B cell (primary cell): Measurements from ENCODE around the gene MICAL3. TPM values are rescaled to one million over a fixed set of nuclear protein-coding genes. Genes with fewer than 3 reads are reported as not detected.

Experiments used
- ATAC-seq: fragments of 200-7000 bp; cut with Tn5 transposase; one replicate; pipeline ENCODE4 v1.10.0; 2021; ENCODE audit warnings: low read depth, mild to moderate bottlenecking, moderate number of reproducible peaks, moderate library complexity
- CTCF ChIA-PET: fragments of 350-600 bp; sonication (Branson Sonifier 250); formaldehyde crosslinking; loops from one replicate; lab custom pipeline; 2021; ENCODE audit warnings: antibody characterized with exemption, inconsistent platforms; lab: Charles Lee
- POLR2A ChIA-PET: fragments of 350-600 bp; sonication (Branson Sonifier 250); formaldehyde crosslinking; loops from one replicate; lab custom pipeline; 2021; ENCODE audit warnings: antibody characterized with exemption; lab: Charles Lee
- DNase-seq: peaks from one replicate; pipeline ENCODE4 v3.0.0; 2013
- H2AFZ ChIP-seq: 2 replicates; pipeline ENCODE4 v1.6.1; 2012; ENCODE audit warnings: mild to moderate bottlenecking, low read depth, low read length; ENCODE audit not compliant: insufficient read depth, poor library complexity, severe bottlenecking
- H3K27ac ChIP-seq, 2 donors: 1 replicate in 1 of 2; 2 replicates in 1 of 2; pipeline ENCODE4 v1.5.1; 2012 to 2013; ENCODE audit warnings: low read length in 2 of 2, mild to moderate bottlenecking in 2 of 2, moderate library complexity in 1 of 2
- H3K27me3 ChIP-seq, 4 experiments: fragments of 200-600 bp in 1 of 4; sonication (generic) in 1 of 4; replicated peaks in 1 of 4; 1 replicate in 2 of 4; 2 replicates in 2 of 4; pipeline versions ENCODE4 v1.6.1 to v1.7.0; 2013 to 2016; ENCODE audit warnings: low read length in 3 of 4, mild to moderate bottlenecking in 2 of 4, mixed read lengths in 1 of 4, moderate library complexity in 1 of 4; ENCODE audit not compliant: insufficient read depth in 4 of 4, control insufficient read depth in 3 of 4; ENCODE audit errors: control extremely low read depth in 1 of 4
- H3K36me3 ChIP-seq, 2 experiments: replicated peaks in 1 of 2; 1 replicate in 1 of 2; 2 replicates in 1 of 2; pipeline versions ENCODE4 v1.6.1 to v1.7.1; 2013; ENCODE audit warnings: low read length in 1 of 2; ENCODE audit not compliant: insufficient read depth in 2 of 2, control insufficient read depth in 1 of 2; ENCODE audit errors: control extremely low read depth in 1 of 2, extremely low read depth in 1 of 2
- H3K4me1 ChIP-seq, 2 donors: fragments of 200-600 bp in 1 of 2; sonication (generic) in 1 of 2; 1 replicate in 1 of 2; 2 replicates in 1 of 2; pipeline versions ENCODE4 v1.5.1 to v1.6.1; 2013 to 2017; ENCODE audit warnings: low read length in 2 of 2; ENCODE audit not compliant: control insufficient read depth in 2 of 2, insufficient read depth in 2 of 2
- H3K4me2 ChIP-seq: replicated peaks from 2 replicates; pipeline ENCODE3; 2012; ENCODE audit warnings: mild to moderate bottlenecking, low read depth, low read length; ENCODE audit not compliant: poor library complexity, severe bottlenecking
- H3K4me3 ChIP-seq, 5 experiments: fragments of 200-600 bp in 1 of 5; sonication (generic) in 1 of 5; 1 replicate in 3 of 5; 2 replicates in 2 of 5; pipeline versions ENCODE4 v1.5.1 to v1.7.0; 2011 to 2016; ENCODE audit warnings: low read length in 4 of 5, mild to moderate bottlenecking in 4 of 5, low read depth in 2 of 5, control low read depth in 1 of 5, moderate library complexity in 1 of 5; ENCODE audit not compliant: insufficient read depth in 1 of 5; ENCODE audit errors: control extremely low read depth in 1 of 5, extremely low read depth in 1 of 5
- H3K79me2 ChIP-seq: fragments of 200-600 bp; sonication (generic); one replicate; pipeline ENCODE4 v1.6.0; 2016; ENCODE audit warnings: low read length; ENCODE audit not compliant: control insufficient read depth, insufficient read depth
- H3K9ac ChIP-seq: fragments of 200-600 bp; sonication (generic); 2 replicates; pipeline ENCODE4 v1.6.1; 2017; ENCODE audit warnings: mild to moderate bottlenecking, low read length, moderate library complexity
- H3K9me3 ChIP-seq, 3 donors: one replicate each; pipeline versions ENCODE4 v1.6.1 to v1.7.1; 2013; ENCODE audit warnings: low read length in 2 of 3; ENCODE audit not compliant: control insufficient read depth in 2 of 3, insufficient read depth in 1 of 3; ENCODE audit errors: control extremely low read depth in 1 of 3
- H4K20me1 ChIP-seq: 2 replicates; pipeline ENCODE4 v1.6.0; 2012; ENCODE audit warnings: mild to moderate bottlenecking, low read length; ENCODE audit not compliant: insufficient read depth, control insufficient read depth, poor library complexity, severe bottlenecking
- H3K27ac Mint-ChIP-seq: one replicate; pipeline ENCODE4 v1.8.0; 2021; ENCODE audit warnings: mixed read lengths
- H3K27me3 Mint-ChIP-seq: one replicate; pipeline ENCODE4 v1.8.0; 2021; ENCODE audit warnings: mixed read lengths
- H3K4me1 Mint-ChIP-seq: one replicate; pipeline ENCODE4 v1.8.0; 2021; ENCODE audit warnings: mixed read lengths
- H3K4me3 Mint-ChIP-seq: one replicate; pipeline ENCODE4 v1.8.0; 2021; ENCODE audit warnings: mixed read lengths
- H3K9me3 Mint-ChIP-seq: one replicate; pipeline ENCODE4 v1.8.0; 2022; ENCODE audit warnings: mixed read lengths; ENCODE audit not compliant: insufficient read depth
- EZH2 ChIP-seq: IDR thresholded peaks from 2 replicates; pipeline ENCODE4 v1.6.1; 2012; ENCODE audit warnings: borderline replicate concordance, low read depth, mild to moderate bottlenecking, moderate library complexity, low read length; ENCODE audit not compliant: insufficient read depth, poor library complexity, severe bottlenecking
- WGBS: methylation state at CpG from one replicate; pipeline ENCODE4 v1.1.5; 2013; ENCODE audit warnings: missing lambda C conversion rate; ENCODE audit not compliant: insufficient coverage; 5-methylcytosine and 5-hydroxymethylcytosine counted together
- intact Hi-C: fragments of 100-400 bp; cut with micrococcal nuclease; formaldehyde crosslinking; loops from one replicate; pipeline ENCODE4 v1.10.0; 2022
- polyA plus RNA-seq: library from polyadenylated mRNA; depleted of rRNA; stranded (reverse); fragments of >200 nt; gene quantifications from 2 replicates; pipeline ENCODE4 v1.2.3, GENCODE V29; 2012
- total RNA-seq, 2 donors: library from RNA; stranded (reverse); fragments of 120-200 nt in 1 of 2; gene quantifications; 1 replicate in 1 of 2; 2 replicates in 1 of 2; pipeline versions ENCODE4 v1.2.3 to v1.2.4, GENCODE V29; 2013 to 2022
- TF ChIP-seq, protein P1 (sequence below): fragments of 200-600 bp; IDR thresholded peaks from one replicate; pipeline ENCODE4 v1.8.0; 2022; ENCODE audit warnings: antibody characterized with exemption, mild to moderate bottlenecking

The MICAL3 gene
- total and polyA plus RNA-seq, 2 donors (not counting 1 experiment from before 2014, with no cell fraction given): 50.5 to 253 TPM

DNA sequence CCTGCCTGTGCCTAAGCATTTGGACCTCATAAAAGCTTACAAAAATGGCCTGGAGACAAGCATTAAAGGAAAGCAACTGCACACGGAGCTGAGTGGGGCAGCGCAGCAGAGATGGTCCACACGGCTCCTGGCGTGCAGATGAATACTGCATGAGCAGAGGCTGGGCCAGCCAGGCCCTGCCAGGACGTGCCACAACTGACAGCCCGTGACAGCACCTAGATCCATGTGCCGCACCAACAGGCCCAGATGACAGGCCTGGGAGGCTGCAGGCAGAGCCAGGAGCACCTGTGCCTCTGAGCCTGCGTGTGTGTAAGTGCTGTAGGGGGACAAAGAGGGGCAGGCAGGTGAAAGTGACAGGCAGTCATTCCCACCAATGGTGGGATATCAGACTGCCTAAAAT, 33.4 kb downstream of the MICAL3 start:
- Mint-ChIP-seq H3K4me1 (peaks cover 94% of the 10 kb centered on the region), H3K27me3 (no peaks in the 10 kb centered on the region), H3K9me3 (no peaks in the 10 kb centered on the region), H3K27ac (peak overlapping the region; percentile 60), H3K4me3 (no peak overlapping the region)
- Histone ChIP-seq H3K4me2 (no peak overlapping the region), H4K20me1 (peaks cover 87% of the 10 kb centered on the region), H3K27ac (peak overlapping the region in 1 of 2 donors; percentile 54), H3K27me3 (no peaks in the 10 kb centered on the region), H3K36me3 (peaks cover 0 to 9% of the 10 kb centered on the region in 2 experiments), H3K9ac (no peak overlapping the region), H2AFZ (no peak overlapping the region), H3K4me1 (peaks cover 89 to 95% of the 10 kb centered on the region in 2 donors), H3K79me2 (peaks cover 100% of the 10 kb centered on the region), H3K4me3 (no peak overlapping the region), H3K9me3 (no peaks in the 10 kb centered on the region)
- 71% methylated on average over 7 of the region's 8 CpGs for WGBS
- POLR2A ChIA-PET: no interaction called here
- CTCF ChIA-PET: interaction anchor here (1.5 kb wide), 1 partner anchor 85 kb away, joined by 7 read pairs; no protein-coding TSS in a partner anchor
- intact Hi-C loops: no loop called here
- DNase-seq: no peak
- TF ChIP-seq, protein P1, sequence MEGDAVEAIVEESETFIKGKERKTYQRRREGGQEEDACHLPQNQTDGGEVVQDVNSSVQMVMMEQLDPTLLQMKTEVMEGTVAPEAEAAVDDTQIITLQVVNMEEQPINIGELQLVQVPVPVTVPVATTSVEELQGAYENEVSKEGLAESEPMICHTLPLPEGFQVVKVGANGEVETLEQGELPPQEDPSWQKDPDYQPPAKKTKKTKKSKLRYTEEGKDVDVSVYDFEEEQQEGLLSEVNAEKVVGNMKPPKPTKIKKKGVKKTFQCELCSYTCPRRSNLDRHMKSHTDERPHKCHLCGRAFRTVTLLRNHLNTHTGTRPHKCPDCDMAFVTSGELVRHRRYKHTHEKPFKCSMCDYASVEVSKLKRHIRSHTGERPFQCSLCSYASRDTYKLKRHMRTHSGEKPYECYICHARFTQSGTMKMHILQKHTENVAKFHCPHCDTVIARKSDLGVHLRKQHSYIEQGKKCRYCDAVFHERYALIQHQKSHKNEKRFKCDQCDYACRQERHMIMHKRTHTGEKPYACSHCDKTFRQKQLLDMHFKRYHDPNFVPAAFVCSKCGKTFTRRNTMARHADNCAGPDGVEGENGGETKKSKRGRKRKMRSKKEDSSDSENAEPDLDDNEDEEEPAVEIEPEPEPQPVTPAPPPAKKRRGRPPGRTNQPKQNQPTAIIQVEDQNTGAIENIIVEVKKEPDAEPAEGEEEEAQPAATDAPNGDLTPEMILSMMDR: no peak
- TF ChIP-seq EZH2: no peak
- no peak for ATAC-seq

DNA sequence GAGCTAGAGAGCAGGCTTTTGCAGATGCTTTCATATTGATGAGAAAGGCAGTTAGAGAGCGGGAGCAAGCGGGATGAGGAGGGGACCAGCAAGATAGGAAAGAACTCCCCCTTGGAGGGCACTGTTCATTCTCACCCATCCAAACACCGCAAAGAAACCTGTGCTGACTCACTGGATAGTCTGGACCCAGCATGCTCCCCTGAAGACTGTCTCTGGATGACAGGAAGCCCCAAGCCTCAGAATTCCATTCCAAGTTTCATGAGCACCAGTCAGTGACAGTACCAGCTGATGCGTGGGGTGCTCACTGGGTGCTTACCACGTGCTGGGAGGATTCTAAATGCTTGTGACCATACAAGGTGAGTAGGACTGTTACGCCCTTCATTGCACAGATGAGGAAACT, 34.2 kb downstream of the MICAL3 start:
- ATAC-seq (no peak), DNase-seq (no peak)
- ChIA-PET CTCF (no interaction called here), POLR2A (no interaction called here)
- Histone ChIP-seq H3K27me3 (no peaks in the 10 kb centered on the region), H3K36me3 (peaks cover 0 to 9% of the 10 kb centered on the region in 2 experiments), H4K20me1 (peaks cover 94% of the 10 kb centered on the region), H3K79me2 (peaks cover 100% of the 10 kb centered on the region), H3K9me3 (no peaks in the 10 kb centered on the region), H3K4me3 (no peak overlapping the region), H2AFZ (no peak overlapping the region), H3K9ac (no peak overlapping the region), H3K4me2 (no peak overlapping the region), H3K4me1 (peaks cover 88 to 95% of the 10 kb centered on the region in 2 donors), H3K27ac (peak overlapping the region in 1 of 2 donors; percentile 69)
- Mint-ChIP-seq H3K4me1 (peaks cover 94% of the 10 kb centered on the region), H3K9me3 (no peaks in the 10 kb centered on the region), H3K4me3 (no peak overlapping the region), H3K27ac (peak overlapping the region; percentile 64), H3K27me3 (no peaks in the 10 kb centered on the region)
- WGBS: 85% methylated on average over 4 of the region's 6 CpGs
- intact Hi-C loops: no loop called here
- TF ChIP-seq EZH2: no peak
- TF ChIP-seq, protein P1: no peak
